Measurements from ENCODE around the gene BPI. TPM values are rescaled to one million over a fixed set of nuclear protein-coding genes. Genes with fewer than 3 reads are reported as not detected.

BPI gene
- total RNA-seq, 1 experiment from 2014 or later: not detected

- no peak for TF ChIP-seq ZNF274 (IDR thresholded peaks at IDR 0.05; ENCODE audit: low read depth, low read length)
These were observed 43.4 kb upstream of the BPI start, which contains the start of gene KIAA1755 (continued) for GRCh38 chr20:38260378-38261053.

- Histone ChIP-seq H3K4me3 (replicated peaks in 1 of 2; ENCODE audit: low read depth in 1 of 2, low read length in 2 of 2) (no peak overlapping the region), H3K4me1 (ENCODE audit: control insufficient read depth in 1 of 2, insufficient read depth in 2 of 2, low read length in 2 of 2) (no peaks in the 10 kb centered on the region), H3K9ac (ENCODE audit: low read length) (no peak overlapping the region), H3K79me2 (ENCODE audit: insufficient read depth, low read length) (no peaks in the 10 kb centered on the region), H2AFZ (ENCODE audit: low read depth, low read length, poor library complexity, severe bottlenecking) (no peak overlapping the region), H3K36me3 (ENCODE audit: control insufficient read depth in 1 of 2, insufficient read depth in 2 of 2, low read length in 2 of 2) (no peaks in the 10 kb centered on the region), H3K9me3 (ENCODE audit: control insufficient read depth in 1 of 2, insufficient read depth in 1 of 2, low read depth in 1 of 2, low read length in 2 of 2) (no peaks in the 10 kb centered on the region), H3K27ac (ENCODE audit: low read depth, low read length) (no peak overlapping the region), H3K27me3 (ENCODE audit: insufficient read depth, low read length) (no peaks in the 10 kb centered on the region), H4K20me1 (ENCODE audit: insufficient read depth) (no peaks in the 10 kb centered on the region), H3K4me2 (ENCODE audit: low read length) (no peak overlapping the region), H3K9me2 (ENCODE audit: insufficient read depth) (no peaks in the 10 kb centered on the region)
- ChIA-PET POLR2A (no interaction called here), CTCF (no interaction called here), RAD21 (ENCODE audit: low non-redundant PET in 1 of 2, low total read pairs in 2 of 2, uncharacterized antibody in 2 of 2, unreplicated experiment in 2 of 2) (no interaction called here)
- intact Hi-C loops (cut with micrococcal nuclease): no loop called here
- no peak for TF ChIP-seq SIN3A (IDR thresholded peaks at IDR 0.05; ENCODE audit: low read depth)
- no peak for TF ChIP-seq JUND (IDR thresholded peaks at IDR 0.05)
- DNase-seq (ENCODE audit: low read depth, low spot score) (no peak), ATAC-seq (no peak)
- BruUV-seq (replicated peaks): no TSS peak
These were observed 42.9 kb upstream of the BPI start for GRCh38 chr20:38261054-38261390.

GRCh38 chr20:38262931-38263330 lies 41.0 kb upstream of the BPI start:
- intact Hi-C loops (cut with micrococcal nuclease): no loop called here
- Histone ChIP-seq H3K9ac (ENCODE audit: low read length) (no peak overlapping the region), H3K36me3 (ENCODE audit: control insufficient read depth in 1 of 2, insufficient read depth in 2 of 2, low read length in 2 of 2) (no peaks in the 10 kb centered on the region), H3K4me2 (ENCODE audit: low read length) (no peak overlapping the region), H2AFZ (ENCODE audit: low read depth, low read length, poor library complexity, severe bottlenecking) (no peak overlapping the region), H3K9me3 (ENCODE audit: control insufficient read depth in 1 of 2, insufficient read depth in 1 of 2, low read depth in 1 of 2, low read length in 2 of 2) (no peaks in the 10 kb centered on the region), H3K27me3 (ENCODE audit: insufficient read depth, low read length) (no peaks in the 10 kb centered on the region), H4K20me1 (ENCODE audit: insufficient read depth) (no peaks in the 10 kb centered on the region), H3K4me1 (ENCODE audit: control insufficient read depth in 1 of 2, insufficient read depth in 2 of 2, low read length in 2 of 2) (no peaks in the 10 kb centered on the region), H3K27ac (ENCODE audit: low read depth, low read length) (no peak overlapping the region), H3K79me2 (ENCODE audit: insufficient read depth, low read length) (no peaks in the 10 kb centered on the region), H3K4me3 (replicated peaks in 1 of 2; ENCODE audit: low read depth in 1 of 2, low read length in 2 of 2) (no peak overlapping the region), H3K9me2 (ENCODE audit: insufficient read depth) (no peaks in the 10 kb centered on the region)
- no peak for ATAC-seq
- BruUV-seq (replicated peaks): no TSS peak
- no peak for TF ChIP-seq SRF (IDR thresholded peaks at IDR 0.05; ENCODE audit: low read depth)
- TF ChIP-seq POLR2A (IDR thresholded peaks at IDR 0.05; ENCODE audit: borderline replicate concordance, extremely low read depth, insufficient read depth, insufficient read length): no peak
- TF ChIP-seq YY1 (IDR thresholded peaks at IDR 0.05; ENCODE audit: extremely low read depth, insufficient replicate concordance, low read depth, low read length): no peak
- TF ChIP-seq EZH2 (IDR thresholded peaks at IDR 0.05): no peak
- no peak for TF ChIP-seq ELF1 (IDR thresholded peaks at IDR 0.05; ENCODE audit: borderline replicate concordance, low read depth)
- TF ChIP-seq ZNF274 (IDR thresholded peaks at IDR 0.05; ENCODE audit: low read depth, low read length): no peak
- TF ChIP-seq SP1 (IDR thresholded peaks at IDR 0.05; ENCODE audit: low read depth): no peak
- TF ChIP-seq CEBPB (IDR thresholded peaks at IDR 0.05; ENCODE audit: low read depth): no peak
- no peak for TF ChIP-seq TCF7L2 (IDR thresholded peaks at IDR 0.05; ENCODE audit: borderline replicate concordance, extremely low read depth, insufficient read depth, insufficient read length)
- no peak for TF ChIP-seq ATF3 (IDR thresholded peaks at IDR 0.05)
- ChIA-PET RAD21 (ENCODE audit: low non-redundant PET in 1 of 2, low total read pairs in 2 of 2, uncharacterized antibody in 2 of 2, unreplicated experiment in 2 of 2) (no interaction called here), CTCF (no interaction called here), POLR2A (no interaction called here)
- no peak for DNase-seq (ENCODE audit: low read depth, low spot score)
